ENCODE measurements around the gene ZMYND8. TPM values are rescaled to one million over a fixed set of nuclear protein-coding genes. Genes with fewer than 3 reads are reported as not detected.
"Not testable (repeated sequence)": the region's sequence is repeated elsewhere in the genome, so short reads cannot be mapped to it uniquely, and the experiment has no call there.

ZMYND8 gene
- polyA plus RNA-seq, 4 donors, result 33.5 to 45.7 (median 42.6) TPM

DNA sequence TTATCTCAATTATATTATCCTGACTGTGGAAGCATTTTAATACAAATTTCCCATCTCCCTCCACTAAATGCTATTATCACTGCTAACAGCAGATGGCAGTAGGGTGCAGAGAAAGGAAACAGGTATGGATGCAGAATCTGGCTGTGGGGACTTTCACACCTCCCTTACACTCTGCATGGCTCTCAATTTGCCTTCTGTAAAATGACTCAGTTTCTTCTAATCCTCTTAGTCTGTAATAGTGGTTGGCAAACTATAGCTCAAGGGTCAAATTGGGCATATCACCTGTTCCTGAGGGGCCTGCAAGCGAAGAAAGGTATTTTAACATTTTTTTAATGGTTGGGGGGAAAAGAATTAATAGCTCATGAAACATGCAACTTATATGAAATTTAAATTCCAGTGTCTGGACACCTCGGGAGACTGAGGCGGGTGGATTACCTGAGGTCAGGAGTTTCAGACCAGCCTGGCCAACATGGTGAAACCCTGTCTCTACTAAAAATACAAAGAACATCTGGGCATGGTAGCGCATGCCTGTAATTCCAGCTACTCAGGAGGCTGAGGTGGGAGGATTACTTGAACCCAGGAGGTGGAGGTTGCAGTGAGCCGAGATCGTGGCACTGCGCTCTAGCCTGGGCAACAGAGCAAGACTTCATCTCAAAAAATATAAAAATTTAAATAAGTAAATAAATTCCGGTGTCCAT is 83.5 kb downstream of the ZMYND8 start:
- peak; percentile 53 to 64 (median 62) for DNase-seq (ENCODE audit: low read depth in 4 of 4, low spot score in 3 of 4)

DNA sequence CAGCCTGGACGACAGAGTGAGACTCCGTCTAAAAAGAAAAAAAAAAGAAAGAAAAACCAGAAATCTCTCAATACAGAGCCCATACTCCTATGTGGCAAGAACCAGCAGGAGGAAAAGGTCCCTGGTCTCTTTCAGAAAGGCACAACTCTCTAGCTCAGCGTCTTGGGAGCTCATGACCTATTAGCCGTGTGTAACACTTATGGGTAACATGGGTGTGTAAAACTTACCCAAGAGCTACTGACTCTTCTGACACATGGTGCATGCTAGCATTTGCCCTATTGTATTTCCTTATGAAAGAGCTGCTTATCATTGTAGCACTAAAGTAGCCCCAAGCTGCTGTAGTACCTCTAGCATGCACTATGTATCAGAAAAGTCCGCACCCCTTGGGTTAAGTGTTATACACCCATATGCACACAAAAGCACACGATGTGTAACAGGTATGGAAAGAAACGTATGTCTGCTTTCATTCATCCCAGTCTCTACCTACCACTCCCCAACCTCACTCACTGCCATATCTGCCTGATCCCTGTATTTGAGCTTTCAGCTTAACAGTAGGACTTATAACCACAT is 85.4 kb downstream of the ZMYND8 start:
- DNase-seq (ENCODE audit: low read depth in 4 of 4, low spot score in 3 of 4), result no peak

DNA sequence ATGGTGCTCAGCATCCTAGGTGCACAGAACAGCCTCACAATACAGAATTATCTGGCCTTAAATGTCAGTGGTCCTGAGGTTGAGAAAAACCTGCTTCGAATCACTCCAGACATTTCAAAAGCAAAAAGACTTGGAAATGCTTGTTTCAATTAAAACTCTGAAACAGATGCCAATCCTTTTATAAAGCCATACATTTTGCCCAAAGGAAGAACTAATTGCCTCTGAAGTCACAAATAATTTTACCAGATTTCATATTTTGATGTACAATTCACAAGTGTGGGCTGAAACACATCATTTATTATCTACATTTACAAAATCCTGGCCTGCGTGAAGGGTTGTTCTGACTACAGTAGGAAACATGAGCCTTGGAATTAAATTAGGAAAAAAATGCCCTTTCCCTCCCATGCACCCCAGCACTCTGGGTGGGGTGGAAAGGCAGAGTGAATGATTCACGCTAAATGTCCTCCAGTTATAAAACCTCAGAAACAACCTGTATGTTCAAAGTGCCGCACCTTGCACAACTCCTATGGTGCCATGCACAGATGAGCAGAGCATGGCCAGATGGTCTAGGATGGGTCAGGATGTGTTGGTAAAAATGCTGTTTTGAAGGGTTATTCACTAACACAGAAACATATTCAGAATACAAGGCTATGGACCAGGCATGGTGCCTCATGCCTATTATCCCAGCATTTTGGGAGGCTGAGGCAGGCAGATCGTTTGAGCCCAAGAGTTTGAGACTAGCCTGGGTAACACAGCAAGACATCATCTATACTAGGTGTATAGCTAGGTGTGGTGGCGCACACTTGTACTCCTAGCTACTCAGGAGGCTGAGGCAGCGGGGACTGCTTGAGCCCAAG is 87.0 kb downstream of the ZMYND8 start:
- no peak for DNase-seq (ENCODE audit: low read depth in 4 of 4, low spot score in 3 of 4)

DNA sequence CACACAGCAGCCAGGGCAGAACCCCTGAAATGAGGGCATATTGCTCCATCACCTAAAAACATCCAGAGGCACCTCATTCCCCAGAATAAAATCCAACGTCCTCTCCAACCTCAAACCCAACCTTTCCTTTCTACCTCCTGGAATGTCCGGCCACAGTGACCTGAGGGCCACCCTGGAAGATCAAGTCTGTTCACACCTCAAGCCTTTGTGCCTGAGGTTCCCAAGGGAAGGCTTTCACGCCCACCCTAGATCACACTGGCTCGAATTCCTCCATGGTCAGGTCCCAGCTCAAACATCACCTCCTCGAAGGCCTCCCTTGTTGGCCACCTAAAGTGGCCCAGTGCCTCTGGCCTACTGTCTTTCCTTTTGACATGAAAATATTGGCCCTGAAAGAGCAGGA is 88.9 kb downstream of the ZMYND8 start:
- no peak for DNase-seq (ENCODE audit: low read depth in 4 of 4, low spot score in 3 of 4)

DNA sequence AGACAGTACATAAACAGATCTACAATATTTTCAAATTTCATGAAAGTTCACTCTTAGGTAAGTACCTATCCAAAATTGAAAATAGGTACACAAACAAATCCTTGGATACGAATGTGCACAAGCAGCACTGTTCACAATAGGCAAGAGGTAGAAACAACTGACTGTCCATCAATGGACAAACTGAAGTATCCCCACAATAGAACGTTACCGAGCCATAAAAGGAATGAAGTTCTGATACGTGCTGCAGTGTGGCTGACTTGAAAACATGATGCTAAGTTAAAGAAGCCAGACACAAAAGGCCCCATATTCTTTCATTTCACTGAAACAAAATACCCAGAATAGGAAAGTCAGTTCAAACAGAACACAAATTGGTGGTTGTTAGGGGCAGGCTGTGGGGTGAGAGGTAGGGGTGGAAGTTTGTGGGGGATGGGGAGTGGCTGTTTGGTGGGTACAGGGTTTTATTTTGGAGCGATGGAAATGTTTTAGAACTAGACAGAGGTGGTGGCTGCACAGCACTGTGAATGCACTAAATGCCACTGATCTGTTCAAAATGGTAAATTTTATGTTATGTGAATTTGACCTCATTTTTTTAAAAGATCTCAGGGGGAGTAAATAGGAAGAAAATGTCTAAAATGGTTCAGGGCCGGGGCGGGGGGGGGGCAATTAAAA is 89.5 kb downstream of the ZMYND8 start:
- no peak for DNase-seq (ENCODE audit: low read depth in 4 of 4, low spot score in 3 of 4)

DNA sequence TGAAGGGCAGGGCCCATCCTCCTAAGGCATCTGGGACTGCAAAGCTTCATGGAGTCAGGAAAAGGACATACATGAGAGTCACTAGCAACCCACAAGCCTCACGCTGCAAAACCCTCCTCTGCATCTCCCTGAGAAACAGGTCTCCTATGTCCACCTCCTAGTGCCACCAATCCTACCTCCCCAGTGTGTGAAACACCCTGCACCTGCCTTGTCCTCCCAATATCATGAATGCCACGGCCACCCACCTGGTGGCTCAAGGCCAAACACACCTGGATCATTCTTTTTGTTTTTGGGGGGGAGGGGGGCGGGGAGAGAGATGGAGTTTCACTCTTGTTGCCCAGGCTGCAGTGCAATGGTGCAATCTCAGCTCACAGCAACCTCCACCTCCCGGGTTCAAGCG is 90.5 kb downstream of the ZMYND8 start:
- DNase-seq (ENCODE audit: low read depth in 4 of 4, low spot score in 3 of 4), result no peak

DNA sequence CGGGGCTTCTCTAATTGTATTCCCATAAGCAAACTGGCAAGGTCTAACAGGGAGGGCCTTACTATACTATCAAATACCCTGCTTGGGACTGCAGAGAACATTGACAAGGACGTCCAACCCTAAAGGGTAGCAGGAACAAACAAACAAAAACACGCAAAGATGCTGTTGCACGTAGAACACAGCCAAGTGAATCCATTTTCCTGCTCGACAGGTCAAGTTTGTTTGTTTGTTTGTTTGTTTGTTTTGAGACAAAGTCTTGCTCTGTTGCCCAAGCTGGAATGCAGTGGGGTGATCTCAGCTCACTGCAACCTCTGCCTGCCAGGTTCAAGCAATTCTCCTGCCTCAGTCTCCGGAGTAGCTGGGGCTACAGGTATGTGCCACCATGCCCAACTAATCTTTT is 91.3 kb downstream of the ZMYND8 start:
- no peak for DNase-seq (ENCODE audit: low read depth in 4 of 4, low spot score in 3 of 4)

DNA sequence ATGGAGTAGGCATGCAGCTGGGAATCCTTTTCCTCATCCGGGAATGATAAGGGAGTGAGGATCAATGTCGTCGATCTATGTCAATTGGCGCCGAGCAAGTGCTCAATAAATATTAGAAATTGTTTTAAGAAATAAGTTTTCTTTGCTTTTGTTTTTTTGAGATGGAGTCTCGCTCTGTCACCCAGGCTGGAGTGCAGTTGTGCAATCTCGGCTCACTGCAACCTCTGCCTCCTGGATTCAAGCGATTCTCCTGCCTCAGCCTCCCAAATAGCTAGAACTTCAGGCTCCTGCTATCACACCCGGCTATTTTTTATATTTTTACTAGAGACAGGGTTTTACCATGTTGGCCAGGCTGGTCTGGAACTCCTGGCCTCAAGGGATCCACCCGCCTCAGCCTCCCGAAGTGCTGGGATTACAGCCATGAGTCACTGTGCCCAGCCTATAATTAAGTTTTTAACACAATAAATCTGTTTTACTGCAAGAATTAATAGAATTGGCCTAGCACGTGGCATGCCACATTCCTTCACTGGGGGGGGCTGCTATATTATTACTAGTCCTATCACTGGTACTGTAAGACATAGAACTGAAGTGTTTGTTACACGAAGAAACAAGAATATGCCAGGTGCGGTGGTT is 92.2 kb downstream of the ZMYND8 start:
- not testable (repeated sequence) for DNase-seq (ENCODE audit: low read depth in 4 of 4, low spot score in 3 of 4)

DNA sequence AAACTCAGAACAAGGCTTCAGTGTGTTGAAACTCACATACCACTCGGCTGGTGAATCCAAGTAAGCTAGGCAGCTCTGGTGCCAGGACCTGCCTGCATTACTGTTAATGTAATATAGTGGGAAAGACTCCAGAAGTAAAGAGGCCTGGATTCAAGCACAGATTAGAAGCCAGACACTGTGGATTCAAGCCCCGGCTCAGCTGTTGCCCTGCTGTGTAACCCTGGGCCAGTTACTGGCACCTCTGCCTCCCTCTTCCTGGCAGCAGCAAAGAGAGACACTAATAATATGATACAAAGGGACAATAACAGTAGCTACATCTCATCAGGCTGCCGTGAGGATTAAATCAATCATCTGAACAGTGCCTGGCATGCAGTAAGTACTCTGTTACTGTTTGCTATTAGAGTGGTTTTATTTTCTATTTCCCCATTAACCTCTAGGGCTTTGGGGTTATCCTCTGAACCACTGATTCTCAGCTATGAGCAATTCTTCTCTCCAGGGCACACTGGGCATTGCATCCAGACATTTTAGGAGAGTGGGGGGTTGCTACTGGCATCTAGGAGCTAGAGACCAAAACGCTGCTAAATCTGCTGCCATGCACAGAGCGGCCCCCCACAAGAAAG is 92.9 kb downstream of the ZMYND8 start:
- DNase-seq (ENCODE audit: low read depth in 4 of 4, low spot score in 3 of 4), result no peak

DNA sequence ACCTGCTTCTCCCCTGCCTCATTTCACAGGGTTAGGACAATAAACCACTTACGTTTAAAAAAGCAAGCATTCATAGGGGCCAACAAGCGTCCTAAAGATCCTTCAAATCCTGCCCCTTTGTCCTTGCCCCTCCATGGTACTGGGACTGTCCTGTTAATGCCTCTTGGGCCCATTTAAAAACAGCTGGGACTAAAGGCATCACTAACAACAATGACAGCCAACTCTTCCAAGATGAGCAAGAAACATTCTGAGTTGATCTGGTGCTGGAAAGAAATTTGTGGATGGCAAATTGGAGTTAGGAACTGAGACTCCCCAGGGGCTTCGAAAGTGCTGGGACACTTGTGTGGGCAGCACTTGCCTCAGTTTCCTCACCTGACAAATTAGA is 93.4 kb downstream of the ZMYND8 start:
- DNase-seq (ENCODE audit: low read depth in 4 of 4, low spot score in 3 of 4), result no peak

DNA sequence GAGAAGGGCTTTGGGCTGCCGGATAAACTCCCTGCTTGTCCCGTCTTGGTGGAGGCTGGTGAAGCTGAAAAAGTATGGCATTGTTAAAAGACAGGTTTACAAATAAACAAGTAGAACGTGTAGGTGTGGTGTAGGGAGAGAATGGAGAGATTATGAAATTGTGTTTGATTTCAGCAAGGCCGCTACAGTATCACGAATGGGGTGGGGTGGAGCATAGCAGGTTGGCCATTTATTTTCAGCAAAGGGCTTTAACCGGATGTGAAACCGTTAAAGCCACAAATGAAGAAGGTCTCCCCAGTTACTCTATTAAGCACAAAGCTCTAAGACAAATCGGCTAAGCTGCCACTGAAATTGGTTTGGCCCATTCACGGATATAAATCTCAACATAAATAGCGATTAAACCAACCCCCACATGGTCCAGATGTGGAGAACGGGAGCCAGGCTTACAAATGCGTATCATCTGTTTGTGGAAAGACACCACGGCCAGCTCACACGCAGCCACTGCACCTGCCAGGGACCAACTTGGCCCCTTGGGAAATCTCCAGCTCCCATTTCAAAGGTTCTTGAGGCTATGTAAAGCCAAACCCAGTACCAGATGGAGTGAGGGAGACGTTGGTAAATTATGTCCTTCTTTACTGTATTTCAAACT is 94.0 kb downstream of the ZMYND8 start:
- no peak for DNase-seq (ENCODE audit: low read depth in 4 of 4, low spot score in 3 of 4)

DNA sequence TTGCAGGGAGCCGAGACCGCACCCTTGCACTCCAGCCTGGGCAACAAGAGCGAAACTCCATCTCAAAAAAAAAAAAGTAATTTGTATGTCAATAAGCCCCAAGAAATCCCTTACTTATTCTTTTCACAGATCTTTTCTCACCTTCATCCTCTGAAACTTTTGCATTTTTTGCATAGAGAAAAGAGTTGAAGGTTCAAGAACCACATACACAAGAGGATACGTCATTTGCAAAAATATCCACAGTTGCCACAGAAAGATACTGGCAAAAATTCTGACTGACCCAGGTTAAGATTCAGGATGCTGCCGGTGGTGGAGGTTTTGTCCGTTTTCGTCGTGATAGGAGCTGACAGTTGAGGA is 94.5 kb downstream of the ZMYND8 start:
- no peak for DNase-seq (ENCODE audit: low read depth in 4 of 4, low spot score in 3 of 4)

DNA sequence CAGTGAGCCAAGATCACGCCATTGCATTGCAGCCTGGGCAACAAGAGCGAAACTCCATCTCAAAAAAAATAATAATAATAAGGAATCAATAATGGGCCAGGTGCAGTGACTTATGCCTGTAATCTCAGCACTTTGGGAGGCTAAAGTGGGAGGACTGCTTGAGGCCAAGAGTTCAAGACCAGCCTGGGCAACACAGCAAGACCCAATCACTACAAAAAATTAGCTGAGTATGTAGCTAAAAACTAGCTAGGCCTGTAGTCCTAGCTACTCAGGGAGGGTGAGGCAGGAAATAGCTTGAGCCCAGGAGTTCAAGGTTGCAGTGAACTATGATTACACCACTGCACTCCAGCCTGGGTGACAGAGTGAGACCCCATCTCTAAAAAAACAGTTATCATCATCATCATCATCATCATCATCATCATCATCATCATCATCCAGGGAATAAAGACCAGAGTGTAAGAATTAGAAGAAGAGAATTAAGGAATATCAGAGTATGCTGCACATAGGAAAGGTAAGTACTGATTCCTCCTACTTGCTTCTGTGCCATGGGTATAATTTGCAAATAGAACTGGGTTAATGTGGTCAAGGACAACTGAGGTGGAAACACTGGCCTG is 95.2 kb downstream of the ZMYND8 start:
- DNase-seq (ENCODE audit: low read depth in 4 of 4, low spot score in 3 of 4), result not testable (repeated sequence)

DNA sequence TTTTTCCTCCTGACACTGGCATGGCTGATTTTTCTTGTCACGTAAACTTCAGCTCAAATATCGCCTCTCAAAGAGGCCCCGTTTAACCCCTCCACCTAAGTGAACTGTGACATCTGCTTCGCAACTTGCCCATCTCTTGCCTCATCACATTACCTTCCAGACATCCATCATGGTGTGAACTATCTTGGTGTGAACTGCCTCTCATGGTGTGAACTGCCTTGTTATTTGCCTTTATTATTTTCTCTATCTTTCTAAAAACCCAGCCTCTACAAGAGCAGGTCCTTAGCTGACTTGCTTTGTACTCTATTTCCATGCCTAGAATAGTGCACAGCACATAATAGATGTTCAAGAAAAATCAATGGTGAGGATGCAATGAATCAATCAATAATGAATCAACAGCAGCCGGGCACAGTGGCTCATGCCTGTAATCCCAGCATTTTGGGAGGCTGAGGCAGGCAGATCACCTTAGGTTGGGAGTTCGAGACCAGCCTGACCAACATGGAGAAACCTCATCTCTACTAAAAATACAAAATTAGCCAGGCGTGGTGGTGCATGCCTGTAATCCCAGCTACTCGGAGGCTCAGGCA is 95.9 kb downstream of the ZMYND8 start:
- DNase-seq (ENCODE audit: low read depth in 4 of 4, low spot score in 3 of 4), result not testable (repeated sequence)

DNA sequence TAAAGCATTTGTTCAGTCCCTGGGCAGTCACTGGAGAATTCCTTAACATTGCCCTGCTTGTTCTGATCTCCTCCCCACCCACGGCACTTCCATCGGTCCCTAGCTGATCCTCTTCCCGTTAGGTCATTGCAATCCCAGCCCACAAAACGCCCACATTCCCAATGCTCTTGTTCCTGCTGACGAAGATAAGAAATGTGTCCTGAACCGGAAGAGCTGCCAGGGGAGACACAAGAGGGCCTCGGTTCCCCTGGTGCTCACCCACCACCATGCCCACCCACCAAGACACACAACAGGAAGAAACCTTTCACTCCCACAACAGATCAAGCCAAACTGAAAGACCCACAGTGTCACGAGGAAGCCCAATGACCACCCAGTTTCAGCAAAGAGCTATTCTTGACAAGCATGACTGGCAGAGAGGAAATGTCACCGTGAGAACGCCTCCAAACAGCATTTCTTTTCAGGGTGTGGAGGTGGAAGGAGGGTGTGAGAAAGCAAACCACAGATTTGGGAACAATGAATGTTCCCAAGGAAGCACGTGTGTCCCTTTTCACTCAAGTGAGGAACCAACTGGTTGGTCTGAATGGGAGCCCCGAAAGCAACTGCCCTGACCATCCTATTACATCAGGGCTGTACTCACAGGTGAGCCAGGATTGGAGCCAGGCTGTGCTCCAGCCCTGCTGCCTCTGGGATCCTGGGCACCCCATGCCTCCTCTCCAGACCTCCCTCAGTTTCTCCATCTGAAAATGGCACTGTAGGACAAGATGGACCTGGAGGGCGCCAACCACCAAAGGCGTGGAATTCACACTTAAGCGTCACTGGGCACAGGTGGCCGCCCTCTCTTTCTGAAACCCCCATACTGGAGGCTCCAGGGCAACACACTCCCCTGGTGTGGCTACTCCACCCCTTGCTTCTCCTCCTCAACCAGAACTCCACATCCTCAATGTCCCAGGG is 97.5 kb downstream of the ZMYND8 start:
- no peak for DNase-seq (ENCODE audit: low read depth in 4 of 4, low spot score in 3 of 4)

DNA sequence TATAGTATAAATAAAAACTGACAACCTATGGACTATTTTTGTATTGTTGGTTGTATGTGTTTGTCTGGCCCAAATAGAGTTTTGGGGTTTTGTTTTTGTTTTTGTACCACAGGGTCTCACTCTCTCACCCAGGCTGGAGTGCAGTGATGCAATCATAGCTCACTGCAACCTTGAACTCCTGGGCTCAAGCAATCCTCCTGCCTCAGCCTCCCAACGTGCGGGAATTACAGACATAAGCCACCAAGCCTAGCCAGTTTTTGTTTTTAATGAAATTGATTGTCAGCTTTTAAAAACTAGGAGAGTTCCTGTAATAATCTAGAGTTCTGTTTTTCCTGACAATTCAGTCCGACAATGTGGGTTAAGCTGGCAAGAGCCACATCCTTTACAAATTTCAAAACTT is 98.7 kb downstream of the ZMYND8 start:
- no peak for DNase-seq (ENCODE audit: low read depth in 4 of 4, low spot score in 3 of 4)

DNA sequence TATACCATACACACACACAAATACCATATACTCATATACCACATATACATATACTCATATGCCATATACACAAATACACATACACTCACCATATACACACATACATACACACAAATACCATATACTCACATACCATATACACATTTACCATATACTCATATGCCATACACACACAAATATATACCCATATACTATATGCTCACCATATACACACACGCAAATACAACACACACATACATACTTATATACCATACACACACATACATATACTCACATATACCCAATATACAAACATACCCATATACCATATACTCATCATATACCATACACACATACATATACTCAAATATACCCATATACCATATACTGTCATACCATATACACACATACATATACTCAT is 99.2 kb downstream of the ZMYND8 start:
- DNase-seq (ENCODE audit: low read depth in 4 of 4, low spot score in 3 of 4), result no peak

DNA sequence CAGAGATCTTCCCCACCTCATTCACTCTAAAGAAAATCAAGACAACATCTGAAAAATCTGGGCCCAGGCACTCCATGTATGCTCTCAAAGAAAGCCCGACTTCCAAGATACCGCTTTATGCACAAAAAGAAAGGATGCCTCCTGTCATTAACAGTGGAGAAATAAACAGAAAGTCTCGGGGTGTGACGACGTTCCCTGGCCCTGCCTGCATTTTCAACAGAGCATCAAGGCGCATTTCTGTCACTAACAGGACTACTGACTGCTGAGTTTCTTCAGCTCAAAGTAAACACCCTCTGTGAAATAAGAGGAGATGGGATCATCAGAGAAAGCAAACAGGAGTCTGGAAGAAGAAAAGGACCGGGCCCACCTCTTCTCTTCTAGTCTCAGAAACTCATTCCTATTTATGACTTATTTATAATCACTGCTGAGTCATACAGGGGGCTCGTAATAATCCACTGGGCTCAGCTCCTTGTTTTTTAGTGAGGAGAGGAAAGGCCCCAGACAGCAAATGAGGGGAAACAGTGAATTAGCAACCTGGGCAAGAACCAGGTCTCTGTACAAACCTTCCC is 99.7 kb downstream of the ZMYND8 start:
- DNase-seq (ENCODE audit: low read depth in 4 of 4, low spot score in 3 of 4), result no peak
